GM12891 (cell line): ENCODE measurements around the gene PGAP1.

Experiments used
- PAX5 ChIP-seq: IDR thresholded peaks from 2 replicates; pipeline ENCODE4 v1.6.1; 2011; ENCODE audit warnings: low read length, moderate library complexity, mild to moderate bottlenecking; ENCODE audit not compliant: insufficient read depth, severe bottlenecking
- POLR2A ChIP-seq: IDR thresholded peaks from 2 replicates; pipeline ENCODE4 v1.6.1; 2011; ENCODE audit warnings: low read depth, low read length, control low read depth
- POLR2AphosphoS5 ChIP-seq: IDR thresholded peaks from 2 replicates; pipeline ENCODE4 v1.6.1; 2011; ENCODE audit warnings: low read depth, low read length, control low read depth
- POU2F2 ChIP-seq: IDR thresholded peaks from 2 replicates; pipeline ENCODE4 v1.6.1; 2011; ENCODE audit warnings: low read depth, mild to moderate bottlenecking, control low read depth, low read length, moderate library complexity
- SPI1 ChIP-seq: IDR thresholded peaks from 2 replicates; pipeline ENCODE4 v1.6.1; 2011; ENCODE audit warnings: low read depth, low read length, control low read depth
- TAF1 ChIP-seq: IDR thresholded peaks from 2 replicates; pipeline ENCODE4 v1.6.1; 2011; ENCODE audit warnings: low read depth, low read length, control low read depth

DNA sequence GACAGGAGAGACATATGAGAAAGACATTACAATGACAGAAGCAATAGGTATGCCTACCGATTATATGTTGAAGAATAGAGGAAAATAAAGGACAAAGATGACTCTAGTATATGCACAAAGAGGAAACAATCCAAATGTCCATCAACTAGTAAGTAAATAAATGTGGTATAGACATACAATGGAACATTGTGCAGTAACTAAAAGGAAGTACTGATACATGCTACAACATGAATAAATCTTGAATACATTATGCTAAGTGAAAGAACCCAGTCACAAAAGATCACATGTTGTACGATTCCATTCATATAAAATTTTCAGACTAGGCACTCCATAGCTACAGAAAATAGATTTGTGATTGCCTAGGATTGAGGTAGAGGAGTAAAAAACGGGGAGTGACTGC is 28.5 kb upstream of the PGAP1 start:
- TF ChIP-seq POLR2A (no peak), POLR2AphosphoS5 (no peak), TAF1 (no peak), PAX5 (no peak), POU2F2 (no peak), SPI1 (no peak)
